GM19438 (cell line): ENCODE data around the gene ST7.
A peak's percentile ranks its signal among the peaks of the same experiment; 100 is the strongest.

Experiments used
- ATAC-seq: cut with Tn5 transposase; IDR thresholded peaks from one replicate; pipeline ENCODE4 v1.9.1; 2021; ENCODE audit warnings: low read depth; ENCODE audit not compliant: unreplicated experiment

The ST7 gene

GRCh38 chr7:117087639-117088396 lies 134.5 kb downstream of the ST7 start:
- ATAC-seq: no peak

- no peak for ATAC-seq
These were observed 135.4 kb downstream of the ST7 start for GRCh38 chr7:117088623-117089194.

GRCh38 chr7:117090791-117091190 lies 137.5 kb downstream of the ST7 start:
- ATAC-seq: no peak

- no peak for ATAC-seq
These were observed 138.4 kb downstream of the ST7 start for GRCh38 chr7:117091721-117092120.

DNA sequence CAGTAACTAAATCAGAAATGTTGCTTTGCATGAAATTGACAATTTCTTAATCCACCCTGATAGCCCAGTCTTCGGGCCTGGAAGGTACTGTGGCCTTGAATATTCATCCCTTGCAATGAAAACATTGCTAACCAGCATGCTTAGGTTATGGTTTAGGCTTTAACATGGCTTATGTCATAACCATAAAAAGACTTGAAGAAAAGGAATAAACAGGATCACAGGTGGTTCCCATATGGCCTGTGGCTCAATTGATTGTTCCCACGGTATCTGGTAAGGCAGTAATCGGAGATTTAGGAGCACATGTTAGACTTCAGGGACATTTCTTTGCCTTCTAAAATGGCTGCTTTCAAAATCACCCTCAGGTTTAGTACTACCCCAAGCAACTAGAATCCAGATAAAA lies 139.5 kb downstream of the ST7 start:
- no peak for ATAC-seq

GRCh38 chr7:117094457-117094856 lies 141.2 kb downstream of the ST7 start:
- no peak for ATAC-seq

GRCh38 chr7:117095055-117095454 lies 141.8 kb downstream of the ST7 start:
- ATAC-seq: no peak

- ATAC-seq: no peak
These were observed 143.0 kb downstream of the ST7 start for GRCh38 chr7:117096330-117096729.

GRCh38 chr7:117096942-117097341 lies 143.6 kb downstream of the ST7 start:
- no peak for ATAC-seq

DNA sequence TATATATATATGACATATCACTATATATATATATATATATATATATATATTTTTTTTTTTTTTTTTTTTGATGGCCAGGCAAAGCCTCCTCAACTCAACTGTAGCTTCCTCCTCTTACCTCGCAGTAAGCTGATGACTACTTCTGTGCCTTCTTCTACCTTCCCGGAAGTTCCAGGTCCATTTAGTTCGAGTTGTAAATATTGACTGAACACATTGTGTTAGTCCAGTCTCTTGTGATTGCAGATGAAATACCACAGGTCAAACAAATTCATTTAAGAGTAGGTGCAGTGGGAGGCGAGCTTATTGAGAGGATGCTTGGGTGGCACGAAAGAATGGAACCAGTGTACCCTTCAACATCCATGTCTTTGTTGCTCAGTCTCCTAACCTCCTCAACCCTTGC lies 144.6 kb downstream of the ST7 start:
- no peak for ATAC-seq

- ATAC-seq: no peak
These were observed 145.2 kb downstream of the ST7 start for GRCh38 chr7:117098457-117098856.

DNA sequence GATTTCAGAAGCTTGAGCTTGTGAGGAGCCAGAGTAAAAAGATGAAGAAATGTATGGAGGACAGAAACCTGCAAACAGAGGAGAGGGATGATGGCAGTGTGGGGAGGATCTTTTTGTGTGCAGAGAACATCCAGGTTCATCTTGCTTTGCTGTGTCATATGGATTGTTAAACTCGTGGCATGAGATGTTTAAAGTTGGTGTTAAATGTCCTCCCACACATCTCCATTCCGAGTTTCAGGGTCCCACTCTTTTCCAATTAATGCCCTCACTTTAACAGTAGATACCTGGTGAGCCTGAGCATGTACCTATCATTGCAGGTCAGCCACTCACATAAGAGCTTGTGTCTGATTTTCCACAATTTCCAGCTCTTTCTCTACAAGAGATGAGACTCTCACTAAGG lies 147.7 kb downstream of the ST7 start:
- ATAC-seq: no peak

GRCh38 chr7:117110480-117111315 lies 157.4 kb downstream of the ST7 start:
- peak; percentile 97 for ATAC-seq

- ATAC-seq: no peak
These were observed 158.2 kb downstream of the ST7 start for GRCh38 chr7:117111535-117111934.

DNA sequence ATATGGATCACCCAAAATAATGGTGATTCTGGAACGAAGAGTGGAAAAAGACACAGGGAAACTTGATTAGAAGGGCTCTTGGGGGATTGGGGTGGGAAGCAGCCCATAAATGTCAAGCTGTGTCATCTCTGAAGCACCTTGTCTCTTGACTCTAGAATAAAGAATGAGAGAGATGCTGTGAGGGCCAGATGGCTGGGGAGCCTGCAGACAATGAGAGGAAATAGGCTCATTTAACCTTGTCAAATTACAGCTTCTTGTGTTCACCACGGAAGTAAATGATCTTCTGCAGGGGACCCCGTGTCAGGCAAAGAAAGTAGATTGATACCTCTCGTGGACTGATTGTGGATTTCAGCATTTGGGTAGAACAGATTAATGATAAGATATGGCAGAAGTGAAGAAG lies 159.3 kb downstream of the ST7 start:
- no peak for ATAC-seq

GRCh38 chr7:117113871-117114270 lies 160.6 kb downstream of the ST7 start:
- no peak for ATAC-seq

GRCh38 chr7:117114272-117114671 lies 161.0 kb downstream of the ST7 start:
- ATAC-seq: no peak

GRCh38 chr7:117116211-117116610 lies 162.9 kb downstream of the ST7 start:
- no peak for ATAC-seq

- ATAC-seq: no peak
These were observed 163.9 kb downstream of the ST7 start for GRCh38 chr7:117117172-117117571.

GRCh38 chr7:117118579-117119180 lies 165.4 kb downstream of the ST7 start:
- no peak for ATAC-seq
